DMS79 treated with DMSO at 0.1 percent for 48 hours (cell line): ENCODE data around the gene TNFSF11.

ENCODE experiments used
- DNase-seq: peaks from one replicate; lab custom pipeline; 2025; lab: John Stamatoyannopoulos, UW

TNFSF11 gene

DNA sequence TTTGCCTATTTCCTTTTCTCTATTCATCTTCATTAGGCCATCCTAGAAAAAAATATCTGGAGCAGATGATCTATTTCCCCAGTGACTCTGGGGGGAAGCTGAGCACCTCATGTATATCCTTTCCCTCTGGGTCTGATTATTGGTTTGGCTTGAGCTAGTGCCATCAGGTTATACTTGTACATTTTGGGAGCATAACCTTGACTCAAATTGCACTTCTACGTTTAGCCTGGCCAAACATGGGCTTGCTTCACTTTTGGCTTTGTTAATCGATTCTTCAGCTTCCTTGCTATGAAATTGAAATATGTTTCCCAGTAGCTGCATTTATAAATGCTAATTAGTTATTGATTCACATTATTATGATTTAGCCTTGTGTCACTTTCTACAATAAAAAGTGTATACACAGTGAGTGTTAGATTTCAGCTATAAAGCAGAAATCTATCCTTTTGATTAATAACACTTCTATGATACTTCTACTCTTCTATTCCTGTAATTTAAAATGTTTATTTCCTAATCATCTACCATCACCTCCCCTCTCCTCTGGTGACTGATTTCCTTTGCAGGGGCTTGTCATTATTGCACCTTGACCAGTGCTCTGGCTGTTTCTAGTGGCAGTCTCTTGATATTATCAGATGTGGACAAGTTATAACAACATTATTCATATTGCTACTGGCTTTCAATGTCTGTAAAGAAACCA lies 37.3 kb downstream of the TNFSF11 start:
- DNase-seq, result no peak

DNA sequence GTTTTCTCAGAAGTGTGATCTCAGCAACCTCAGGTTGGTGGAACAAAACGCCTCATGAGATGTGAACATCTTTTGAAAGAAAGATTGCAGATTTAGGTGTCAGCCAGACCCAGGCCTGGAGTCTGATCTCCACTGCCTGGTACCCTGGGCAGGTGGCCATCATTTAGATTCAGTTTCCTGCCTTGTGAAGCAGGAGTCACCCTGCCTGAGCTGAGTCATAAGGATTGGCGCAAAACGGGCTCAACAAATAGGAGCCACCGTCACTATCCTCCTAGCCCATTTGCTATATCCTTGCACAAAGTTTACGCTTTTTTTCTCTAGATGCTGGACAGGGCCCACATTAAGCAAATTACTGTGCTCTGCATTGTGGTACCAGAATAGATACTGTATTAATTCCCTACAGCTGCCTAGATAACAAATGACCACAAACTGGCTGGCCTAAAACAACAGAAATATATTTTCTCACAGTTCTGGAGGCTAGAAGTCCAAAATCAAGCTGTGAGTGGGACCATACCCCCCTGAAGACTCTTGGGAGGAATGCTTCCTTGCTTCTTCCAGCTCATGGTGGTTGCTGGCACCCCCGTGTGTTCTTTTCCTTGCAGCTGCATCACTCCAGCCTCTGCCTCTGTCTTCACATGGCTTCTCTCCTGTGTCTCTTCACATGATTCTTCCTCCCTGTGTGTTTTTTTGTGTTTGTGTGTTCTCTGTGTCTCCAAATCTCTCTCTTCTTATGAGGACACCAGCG lies 38.2 kb downstream of the TNFSF11 start:
- DNase-seq, result no peak

- peak; percentile 46 for DNase-seq
Observed at GRCh38 chr13:42614436-42615035, 40.6 kb downstream of the TNFSF11 start.

DNA sequence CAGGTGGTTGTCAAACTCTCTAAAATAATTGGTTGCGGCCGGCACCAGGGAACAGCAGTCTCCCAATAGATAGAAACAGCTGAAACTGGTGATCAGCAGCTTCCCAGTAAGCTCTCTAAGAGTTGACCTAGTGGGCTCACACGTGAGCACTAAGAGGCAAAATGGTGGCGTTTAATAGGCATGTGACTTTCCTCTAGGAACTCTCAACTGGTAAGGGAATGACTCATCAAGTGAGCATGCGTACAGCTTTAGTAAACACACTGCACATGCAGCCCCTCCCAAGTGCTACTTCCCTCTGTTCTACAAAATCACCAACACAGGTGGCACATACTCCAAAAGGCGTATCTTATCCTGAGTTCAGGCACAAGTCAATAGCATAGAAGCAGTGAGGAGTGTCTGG lies 41.7 kb downstream of the TNFSF11 start:
- no peak for DNase-seq

DNA sequence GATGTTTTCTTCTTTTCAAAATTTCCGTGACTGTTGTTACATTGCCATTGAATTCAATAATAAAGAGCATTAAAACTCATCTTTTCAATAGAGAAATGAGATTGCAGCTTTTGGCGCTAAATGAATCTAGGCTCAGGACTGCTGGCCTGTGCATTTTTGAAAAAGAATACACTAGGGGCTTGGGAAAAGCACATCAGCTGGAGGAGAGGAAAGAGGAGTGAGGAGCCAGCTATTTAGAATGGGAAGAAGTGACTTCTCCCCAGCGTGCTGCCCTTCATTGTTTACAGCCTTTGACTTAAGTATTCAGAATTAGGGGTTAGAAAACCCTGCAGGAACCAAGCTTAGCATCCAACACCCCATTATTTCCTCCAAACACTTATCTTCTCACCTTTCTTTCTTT lies 43.3 kb downstream of the TNFSF11 start:
- no peak for DNase-seq

DNA sequence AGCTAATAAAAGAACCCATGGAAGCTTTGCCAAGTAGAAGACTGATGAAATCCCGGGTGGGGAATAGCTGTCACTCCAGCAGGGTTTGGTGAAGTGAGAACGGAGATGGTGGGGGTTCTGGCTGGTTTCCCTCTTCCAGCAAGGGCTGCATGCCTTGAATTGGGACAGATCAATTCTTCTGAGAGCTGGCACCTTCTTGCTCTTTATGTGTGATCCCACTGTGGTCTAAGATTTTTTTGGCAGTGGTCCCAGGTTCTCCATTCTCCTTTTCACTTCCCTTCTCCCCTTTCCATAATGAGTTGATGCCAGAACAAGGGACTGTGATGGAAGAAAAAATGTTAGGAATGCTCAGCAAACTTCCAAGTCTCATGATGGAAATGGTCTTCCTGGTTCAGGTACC lies 50.0 kb downstream of the TNFSF11 start:
- no peak for DNase-seq

GRCh38 chr13:42625611-42626010 lies 51.7 kb downstream of the TNFSF11 start:
- DNase-seq, result no peak

- no peak for DNase-seq
Observed at GRCh38 chr13:42626176-42626860, 52.4 kb downstream of the TNFSF11 start.

DNA sequence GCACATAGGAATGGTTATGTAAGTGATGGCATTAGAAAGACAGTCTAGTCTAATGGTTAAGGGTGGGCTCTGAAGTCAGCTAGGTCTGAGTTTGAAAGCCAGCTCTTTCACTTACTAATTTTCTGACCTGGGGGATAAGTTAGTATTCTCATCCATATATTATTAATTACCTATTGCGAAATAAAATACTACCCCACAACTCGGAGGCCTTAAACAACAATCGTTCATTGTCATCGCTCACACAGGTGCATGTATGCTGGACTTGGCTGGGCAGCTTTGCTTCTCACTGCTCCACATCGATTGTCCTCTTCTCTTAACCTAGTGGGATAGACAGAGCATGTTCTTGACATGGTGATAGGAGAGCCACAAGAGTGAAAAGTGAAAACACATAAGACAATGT lies 54.7 kb downstream of the TNFSF11 start:
- no peak for DNase-seq

DNA sequence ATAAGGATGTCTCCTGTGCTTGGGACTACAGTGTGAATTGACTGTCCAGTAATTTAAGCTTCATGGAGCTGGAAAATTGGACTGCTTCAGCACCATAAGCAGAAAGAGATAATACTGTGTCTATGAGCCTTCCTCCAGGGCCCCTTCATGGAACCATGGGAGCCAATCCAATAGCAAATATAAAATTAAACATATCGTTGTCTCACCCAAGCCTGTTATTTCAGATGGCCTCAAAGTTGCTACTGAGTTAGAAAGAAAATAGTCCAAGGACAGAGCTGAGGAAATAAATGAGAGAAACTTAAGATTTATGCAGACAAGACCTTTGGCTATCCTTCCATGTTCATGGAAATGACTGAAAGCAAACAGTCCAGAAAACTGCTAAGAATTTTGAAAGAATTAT lies 57.2 kb downstream of the TNFSF11 start:
- no peak for DNase-seq

- DNase-seq, result no peak
Observed at GRCh38 chr13:42633495-42633894, 59.5 kb downstream of the TNFSF11 start.

DNA sequence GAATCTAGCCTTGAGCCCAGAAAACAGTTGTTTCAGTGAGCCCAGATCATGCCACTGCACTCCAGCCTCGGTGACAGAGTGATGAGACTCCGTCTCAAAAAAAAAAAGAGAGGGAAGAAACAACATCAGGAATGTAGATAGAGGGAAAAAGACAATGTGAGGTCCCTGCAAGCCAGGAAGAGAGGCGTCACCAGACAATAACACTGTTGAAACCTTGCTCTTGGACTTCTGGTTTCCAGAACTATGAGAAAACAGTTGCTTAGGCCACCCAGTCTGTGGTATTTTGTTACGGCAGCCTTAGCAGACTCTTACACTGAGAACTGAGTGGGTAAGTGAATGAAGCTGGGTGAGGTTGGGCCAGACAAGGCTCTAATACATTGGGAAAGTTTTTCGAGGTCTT lies 64.1 kb downstream of the TNFSF11 start:
- no peak for DNase-seq

- no peak for DNase-seq
Observed at GRCh38 chr13:42638886-42639285, 64.9 kb downstream of the TNFSF11 start.

DNA sequence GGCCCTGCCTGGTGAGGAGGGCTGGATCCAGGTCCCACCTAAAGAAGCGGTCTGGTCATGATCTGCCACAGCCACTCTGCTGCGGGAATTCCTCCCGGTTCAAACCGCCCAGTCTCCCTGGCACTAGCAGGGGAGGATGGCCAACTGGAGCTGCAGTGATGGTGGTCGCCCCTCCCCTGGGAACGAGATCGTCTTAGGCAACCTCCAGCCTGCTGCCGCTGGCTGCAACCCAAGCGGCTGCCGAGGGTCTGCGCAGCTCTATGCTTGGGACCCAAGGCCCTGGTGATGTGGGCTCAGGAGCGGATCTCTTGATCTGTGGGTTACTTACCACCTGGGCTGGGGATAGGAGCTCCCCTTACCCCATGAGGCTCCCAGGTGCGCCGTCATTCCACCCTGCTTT lies 69.1 kb downstream of the TNFSF11 start:
- DNase-seq, result no peak

GRCh38 chr13:42644841-42645240 lies 70.9 kb downstream of the TNFSF11 start:
- no peak for DNase-seq

GRCh38 chr13:42645717-42646116 lies 71.8 kb downstream of the TNFSF11 start:
- no peak for DNase-seq

GRCh38 chr13:42649141-42649540 lies 75.2 kb downstream of the TNFSF11 start:
- DNase-seq, result no peak

DNA sequence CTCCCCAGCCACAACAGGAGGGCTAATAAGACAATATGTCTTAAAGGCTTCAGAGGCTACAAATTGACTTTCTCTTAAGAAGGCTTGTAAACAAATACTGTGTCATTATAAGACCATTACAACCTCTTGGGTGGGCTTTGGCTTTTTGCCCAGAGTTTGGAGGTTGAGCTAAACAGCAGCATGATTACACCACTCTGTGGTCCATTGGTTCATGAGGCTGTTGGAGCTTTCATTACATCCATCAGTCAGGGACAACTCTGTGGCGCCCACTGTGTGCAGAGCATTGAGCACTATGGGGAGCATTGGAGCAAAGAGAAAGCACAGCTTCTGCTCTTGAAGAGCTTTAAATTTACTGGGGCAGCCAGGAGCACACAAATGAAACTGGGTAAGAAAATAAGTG lies 75.9 kb downstream of the TNFSF11 start:
- DNase-seq, result peak; percentile 63

DNA sequence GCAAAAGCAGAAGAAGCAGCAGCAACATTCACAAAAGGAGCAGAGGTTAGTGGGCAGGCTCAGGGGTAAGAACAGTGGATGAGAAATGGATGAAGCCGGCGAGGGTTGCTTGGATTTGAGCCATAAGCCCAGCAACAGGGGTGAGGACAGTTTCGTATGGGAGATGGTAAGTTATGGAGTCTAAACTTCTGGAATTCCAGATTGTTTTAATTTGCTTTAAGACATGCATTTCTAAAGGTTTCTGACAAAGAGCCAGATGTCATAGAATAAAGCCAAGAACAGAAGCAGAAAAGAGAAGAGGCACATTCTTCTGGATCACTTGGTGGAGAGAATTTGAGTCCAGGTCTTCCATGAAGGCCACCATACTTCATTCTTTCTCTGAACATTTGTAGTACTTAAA lies 76.6 kb downstream of the TNFSF11 start:
- no peak for DNase-seq

- no peak for DNase-seq
Observed at GRCh38 chr13:42651936-42652641, 78.1 kb downstream of the TNFSF11 start.

- no peak for DNase-seq
Observed at GRCh38 chr13:42652642-42653415, 78.9 kb downstream of the TNFSF11 start.
